ENCODE results near the gene FAM53A. TPM values are rescaled to one million over a fixed set of nuclear protein-coding genes. Genes with fewer than 3 reads are reported as not detected.
A peak's percentile ranks its signal among the peaks of the same experiment; 100 is the strongest.

The FAM53A gene
- total RNA-seq, 2 experiments from 2014 or later = 1.4 to 1.8 TPM

- no peak for DNase-seq (ENCODE audit: low spot score)
- Histone ChIP-seq H3K36me3 (ENCODE audit: insufficient read depth, low read length) (no peaks in the 10 kb centered on the region), H3K4me3 (ENCODE audit: low read depth, low read length, poor library complexity, severe bottlenecking) (no peak overlapping the region), H3K4me1 (ENCODE audit: insufficient read depth, low read length, poor library complexity, severe bottlenecking) (peaks cover 8% of the 10 kb centered on the region), H3K9me2 (ENCODE audit: insufficient read depth, low read length) (no peaks in the 10 kb centered on the region), H3K27ac (ENCODE audit: low read depth, low read length, poor library complexity, severe bottlenecking) (no peak overlapping the region), H2AFZ (ENCODE audit: low read length) (no peak overlapping the region), H3K79me2 (ENCODE audit: insufficient read depth, low read depth, low read length) (no peaks in the 10 kb centered on the region), H4K20me1 (ENCODE audit: insufficient read depth, low read length) (no peaks in the 10 kb centered on the region), H3K9me3 (ENCODE audit: low read length) (no peaks in the 10 kb centered on the region), H3K4me2 (ENCODE audit: low read length) (no peak overlapping the region)
- ChIA-PET POLR2A (no interaction called here), CTCF (ENCODE audit: unreplicated experiment) (no interaction called here)
- intact Hi-C loops (cut with micrococcal nuclease; ENCODE audit: unreplicated experiment) = no loop called here
- no peak for TF ChIP-seq EZH2phosphoT487 (IDR thresholded peaks at IDR 0.05; ENCODE audit: borderline replicate concordance, low read depth, low read length)
- TF ChIP-seq CTCF (conservative IDR thresholded peaks at IDR 0.05; ENCODE audit: low read length) = 0 out of 2 replicates have a peak, but pooled peaks have one; percentile 17
- BruUV-seq (replicated peaks) = no TSS peak
These were observed 87.7 kb downstream of the FAM53A start for GRCh38 chr4:1596393-1596792.

GRCh38 chr4:1595789-1596325 is 88.3 kb downstream of the FAM53A start:
- Histone ChIP-seq H3K4me3 (ENCODE audit: low read depth, low read length, poor library complexity, severe bottlenecking) (no peak overlapping the region), H4K20me1 (ENCODE audit: insufficient read depth, low read length) (no peaks in the 10 kb centered on the region), H3K9me2 (ENCODE audit: insufficient read depth, low read length) (no peaks in the 10 kb centered on the region), H3K4me2 (ENCODE audit: low read length) (no peak overlapping the region), H2AFZ (ENCODE audit: low read length) (no peak overlapping the region), H3K79me2 (ENCODE audit: insufficient read depth, low read depth, low read length) (no peaks in the 10 kb centered on the region), H3K36me3 (ENCODE audit: insufficient read depth, low read length) (no peaks in the 10 kb centered on the region), H3K27ac (ENCODE audit: low read depth, low read length, poor library complexity, severe bottlenecking) (no peak overlapping the region), H3K4me1 (ENCODE audit: insufficient read depth, low read length, poor library complexity, severe bottlenecking) (peaks cover 8% of the 10 kb centered on the region), H3K9me3 (ENCODE audit: low read length) (0 out of 2 replicates have a peak, but pooled peaks cover 4% of the 10 kb centered on the region)
- DNase-seq (ENCODE audit: low spot score) = no peak
- intact Hi-C loops (cut with micrococcal nuclease; ENCODE audit: unreplicated experiment) = no loop called here
- TF ChIP-seq CTCF (conservative IDR thresholded peaks at IDR 0.05; ENCODE audit: low read length) (no peak), EZH2phosphoT487 (IDR thresholded peaks at IDR 0.05; ENCODE audit: borderline replicate concordance, low read depth, low read length) (no peak)
- ChIA-PET CTCF (ENCODE audit: unreplicated experiment) (no interaction called here), POLR2A (no interaction called here)
- BruUV-seq (replicated peaks) = no TSS peak

- H3K4me3 ChIP-seq (ENCODE audit: low read depth, low read length, poor library complexity, severe bottlenecking) = no peak overlapping the region
- TF ChIP-seq EZH2phosphoT487 (IDR thresholded peaks at IDR 0.05; ENCODE audit: borderline replicate concordance, low read depth, low read length) (no peak), CTCF (conservative IDR thresholded peaks at IDR 0.05; ENCODE audit: low read length) (no peak)
- no peaks in the 10 kb centered on the region for H3K36me3 ChIP-seq (ENCODE audit: insufficient read depth, low read length)
- no peak for DNase-seq (ENCODE audit: low spot score)
- intact Hi-C loops (cut with micrococcal nuclease; ENCODE audit: unreplicated experiment) = no loop called here
- 0 out of 2 replicates have a peak, but pooled peaks cover 4% of the 10 kb centered on the region for H3K9me3 ChIP-seq (ENCODE audit: low read length)
- no TSS peak for BruUV-seq (replicated peaks)
- POLR2A ChIA-PET = no interaction called here
- H3K9me2 ChIP-seq (ENCODE audit: insufficient read depth, low read length) = no peaks in the 10 kb centered on the region
- CTCF ChIA-PET (ENCODE audit: unreplicated experiment) = no interaction called here
- no peaks in the 10 kb centered on the region for H3K79me2 ChIP-seq (ENCODE audit: insufficient read depth, low read depth, low read length)
- no peak overlapping the region for H3K4me2 ChIP-seq (ENCODE audit: low read length)
- no peak overlapping the region for H2AFZ ChIP-seq (ENCODE audit: low read length)
- peaks cover 7% of the 10 kb centered on the region for H3K4me1 ChIP-seq (ENCODE audit: insufficient read depth, low read length, poor library complexity, severe bottlenecking)
- H3K27ac ChIP-seq (ENCODE audit: low read depth, low read length, poor library complexity, severe bottlenecking) = no peak overlapping the region
- H4K20me1 ChIP-seq (ENCODE audit: insufficient read depth, low read length) = no peaks in the 10 kb centered on the region
These were observed 89.0 kb downstream of the FAM53A start for GRCh38 chr4:1594871-1595788.
